SIG-M5 treated with dmso at 0.1 percent for 504 hours (cell line): ENCODE results near the gene MYOCOS.

Source experiments
- DNase-seq: peaks from one replicate; lab custom pipeline; 2025; ENCODE audit not compliant: unreplicated experiment; lab: John Stamatoyannopoulos, UW

The MYOCOS gene

DNA sequence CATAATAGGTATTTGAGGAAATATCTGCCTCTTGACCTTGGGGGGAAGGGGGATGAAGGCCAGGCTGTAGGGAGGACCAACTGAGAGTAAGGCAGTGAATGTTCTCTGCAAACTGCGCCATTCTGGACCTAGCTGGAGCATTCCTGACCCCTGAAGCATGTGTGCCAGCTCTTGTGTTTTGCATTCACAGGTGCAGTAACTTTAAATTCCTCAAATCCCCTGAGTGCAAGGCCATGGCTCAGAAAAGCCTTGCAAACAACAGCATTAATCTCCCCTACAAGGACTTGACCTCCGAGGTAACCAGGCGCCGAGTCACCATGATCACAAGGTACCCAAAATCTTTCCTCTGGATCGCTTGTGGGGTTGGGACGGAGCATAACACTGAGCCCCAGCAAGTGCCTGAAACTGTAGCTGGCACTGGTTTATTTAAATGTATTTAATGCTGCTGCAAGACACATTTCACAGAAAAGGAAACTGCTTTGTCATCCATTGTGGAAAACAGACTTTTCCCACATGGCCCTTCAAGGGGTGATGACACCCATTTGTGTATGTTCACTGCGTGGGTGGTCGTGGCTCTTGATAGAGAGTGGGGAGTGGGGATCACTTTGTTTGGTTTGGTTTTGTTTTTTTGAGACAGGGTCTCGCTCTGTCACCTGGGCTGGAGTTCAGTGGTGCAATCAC lies 1.7 kb downstream of the MYOCOS start:
- DNase-seq: no peak

DNA sequence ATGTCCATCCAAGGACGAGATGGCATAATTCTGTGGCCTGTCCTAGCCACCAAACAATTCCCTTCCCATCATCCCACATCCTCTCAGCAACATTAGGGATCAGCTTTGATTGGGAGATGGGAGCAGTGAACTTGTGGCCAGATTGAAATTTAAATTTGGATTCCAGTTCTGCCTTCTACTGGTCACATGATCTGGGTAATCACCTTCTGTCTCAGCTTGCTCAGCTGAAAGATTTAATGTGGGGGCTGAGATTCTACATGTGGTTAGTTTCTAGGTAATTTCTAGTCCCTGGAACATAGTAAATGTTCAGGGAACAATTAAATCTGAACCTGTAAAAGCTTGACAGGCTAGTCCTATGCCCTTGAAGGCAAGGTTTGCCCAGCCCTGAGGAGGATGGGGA lies 3.2 kb downstream of the MYOCOS start:
- no peak for DNase-seq

DNA sequence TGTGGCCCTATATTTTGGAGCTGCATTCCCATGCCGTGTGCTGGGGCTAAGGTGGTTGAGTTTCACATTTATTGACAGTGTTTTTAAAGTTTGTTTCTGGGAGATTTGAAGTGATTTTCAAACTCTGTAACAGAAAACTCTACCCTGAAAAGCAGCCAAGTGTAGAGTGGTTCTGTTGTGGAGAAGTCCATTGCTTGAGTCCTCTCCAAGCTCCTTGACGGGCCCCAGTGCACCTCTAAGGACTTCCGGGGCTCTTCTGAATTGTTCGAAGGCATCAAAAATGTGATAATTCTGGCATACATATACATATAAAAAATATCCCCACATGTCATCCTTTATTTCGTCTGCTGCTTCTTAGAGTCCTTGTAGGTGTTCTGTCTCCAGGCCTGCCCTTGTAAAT lies 5.0 kb downstream of the MYOCOS start:
- no peak for DNase-seq

DNA sequence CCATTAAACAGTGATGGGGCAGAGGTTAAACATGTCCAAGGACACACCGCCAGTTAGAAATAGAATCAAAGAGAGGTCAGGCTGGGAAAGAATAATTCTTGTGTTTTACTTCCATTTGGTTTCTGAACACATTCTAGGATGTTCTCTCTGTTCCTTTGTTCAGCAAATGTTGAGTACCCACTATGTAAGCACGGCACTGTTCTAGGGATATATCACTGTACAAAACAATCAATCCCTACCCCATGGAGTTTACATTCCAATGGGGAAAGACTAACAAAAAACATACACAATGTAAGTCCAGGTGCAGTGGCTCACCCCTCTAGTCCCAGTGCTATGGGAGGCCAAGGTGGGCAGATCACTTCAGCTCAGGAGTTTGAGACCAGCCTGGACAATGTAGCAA lies 6.2 kb downstream of the MYOCOS start:
- DNase-seq: no peak

DNA sequence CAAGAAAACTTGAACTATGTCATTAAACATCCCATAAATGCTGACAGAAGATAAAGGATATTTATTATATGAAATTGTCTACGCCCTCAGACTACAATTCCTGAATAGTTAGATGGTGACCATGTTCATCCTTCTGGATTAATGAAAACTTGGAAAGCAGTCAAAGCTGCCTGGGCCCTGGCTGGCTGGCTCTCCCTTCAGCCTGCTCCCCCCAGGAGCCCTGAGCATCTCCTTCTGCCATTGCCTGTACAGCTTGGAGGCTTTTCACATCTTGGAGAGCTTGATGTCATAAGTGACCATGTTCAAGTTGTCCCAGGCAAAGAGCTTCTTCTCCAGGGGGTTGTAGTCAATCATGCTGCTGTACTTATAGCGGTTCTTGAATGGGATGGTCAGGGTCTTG lies 13.6 kb downstream of the MYOCOS start:
- no peak for DNase-seq

DNA sequence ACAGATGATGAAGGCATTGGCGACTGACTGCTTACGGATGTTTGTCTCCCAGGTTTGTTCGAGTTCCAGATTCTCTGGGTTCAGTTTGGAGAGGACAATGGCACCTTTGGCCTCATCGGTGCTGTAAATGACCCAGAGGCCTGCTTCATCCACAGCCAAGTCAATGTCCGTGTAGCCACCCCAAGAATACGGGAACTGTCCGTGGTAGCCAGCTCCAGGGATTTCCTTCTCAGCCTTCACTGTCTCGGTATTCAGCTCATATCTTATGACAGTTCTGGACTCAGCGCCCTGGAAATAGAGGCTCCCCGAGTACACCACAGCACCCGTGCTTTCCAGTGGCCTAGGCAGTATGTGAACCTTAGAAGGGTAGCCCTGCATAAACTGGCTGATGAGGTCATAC lies 14.1 kb downstream of the MYOCOS start:
- no peak for DNase-seq

DNA sequence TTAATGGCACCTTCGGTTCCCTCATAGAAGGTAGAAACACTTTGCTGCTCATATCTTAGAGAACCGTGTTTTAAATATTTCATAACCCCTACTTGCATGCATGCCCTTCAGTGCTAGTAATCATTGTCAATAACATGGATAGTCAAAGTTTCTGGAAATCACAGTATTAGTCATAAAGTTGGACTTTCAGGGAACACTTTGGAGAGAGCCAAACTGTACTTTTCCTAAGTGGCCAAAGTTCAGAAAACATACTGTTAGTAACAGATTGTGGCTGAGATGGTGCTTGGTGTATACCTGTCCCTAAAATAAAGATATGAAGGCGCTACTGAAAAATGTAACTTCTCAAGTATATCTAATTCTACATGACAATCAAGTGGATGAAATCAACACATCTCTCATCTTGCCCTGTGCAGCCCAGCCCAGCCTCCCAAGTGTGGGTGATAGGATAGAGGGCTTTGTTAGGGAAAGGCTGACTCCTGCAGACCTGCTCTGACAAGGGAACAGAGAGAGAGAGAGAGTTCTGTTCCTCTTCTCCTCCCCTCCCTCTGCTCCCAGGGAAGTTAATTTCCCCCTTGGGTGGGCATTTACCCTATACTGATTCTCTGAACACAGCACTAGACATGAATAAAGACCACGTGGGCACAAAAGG lies 16.0 kb downstream of the MYOCOS start:
- DNase-seq: no peak

DNA sequence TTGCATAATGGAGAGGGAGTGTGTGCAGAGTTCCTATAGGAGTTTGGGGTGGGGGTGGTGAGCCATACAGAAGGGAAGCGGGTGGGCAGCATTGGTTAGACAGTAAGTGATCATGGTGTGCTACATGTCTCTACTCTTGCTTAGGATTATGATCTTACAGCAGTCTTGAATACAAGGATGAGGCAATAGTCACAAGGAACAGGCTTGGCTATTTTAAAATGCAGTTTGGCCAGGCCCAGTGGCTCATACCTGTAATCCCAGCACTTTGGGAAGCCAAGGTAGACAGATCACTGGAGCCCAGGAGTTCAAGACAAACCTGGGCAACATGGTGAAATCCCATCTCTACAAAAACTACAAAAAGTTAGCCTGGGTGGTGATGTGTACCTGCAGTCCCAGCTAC lies 18.2 kb downstream of the MYOCOS start:
- DNase-seq: no peak

DNA sequence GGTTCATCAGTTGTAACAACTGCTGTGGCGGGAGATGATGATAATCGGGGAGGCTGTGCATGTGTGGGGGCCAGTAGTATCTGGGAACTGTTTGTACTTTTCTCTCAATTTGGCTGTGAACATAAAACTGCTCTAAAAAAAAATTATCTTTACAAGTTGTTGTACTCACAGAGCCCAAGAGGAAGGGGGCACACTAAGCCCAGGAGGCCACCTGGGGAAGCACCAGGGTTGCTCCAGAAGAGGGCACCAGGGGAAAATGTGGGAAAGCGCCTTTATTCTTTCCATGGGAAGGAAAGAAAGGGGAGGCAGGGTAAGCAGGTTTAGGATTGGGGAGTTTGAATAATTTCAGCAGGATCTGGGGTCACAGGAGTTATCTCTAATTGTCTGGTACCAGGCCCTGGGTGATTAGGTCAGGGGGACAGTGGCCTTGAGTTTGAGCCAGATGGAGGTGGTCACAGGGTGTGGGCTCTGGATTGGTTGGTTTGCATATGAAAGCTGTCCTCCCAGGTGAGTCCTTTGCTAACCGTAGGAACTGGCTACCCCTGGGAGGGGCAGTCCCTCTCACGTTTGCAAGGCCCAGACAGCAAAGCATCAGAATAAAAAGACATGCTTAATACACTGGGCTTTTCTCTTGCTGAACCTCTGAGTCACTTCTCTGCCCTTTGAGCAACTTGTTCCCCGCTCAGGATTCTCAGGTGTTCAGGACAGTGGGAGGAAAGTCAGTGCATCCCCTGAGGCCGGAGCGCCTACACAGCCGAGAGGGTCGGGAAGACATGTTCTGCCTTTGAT lies 19.2 kb downstream of the MYOCOS start:
- DNase-seq: no peak

DNA sequence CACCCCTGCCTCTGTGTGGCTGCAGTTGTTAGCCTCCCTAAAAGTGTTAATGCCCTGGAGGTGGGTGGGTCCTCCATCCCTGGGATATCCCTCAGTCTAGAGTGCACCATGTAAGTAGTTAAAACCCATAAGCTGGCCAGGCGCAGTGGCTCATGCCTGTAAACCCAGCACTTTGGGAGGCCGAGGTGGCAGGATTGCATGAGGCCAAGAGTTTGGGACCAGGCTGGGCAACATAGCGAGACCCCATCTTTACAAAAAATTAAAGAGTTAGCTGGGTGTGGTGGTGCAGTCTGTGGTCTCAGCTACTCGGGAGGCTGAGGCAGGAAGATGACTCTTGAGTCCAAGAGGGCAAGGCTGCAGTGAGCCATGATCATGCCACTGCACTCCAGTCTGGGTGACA lies 20.2 kb downstream of the MYOCOS start:
- no peak for DNase-seq

DNA sequence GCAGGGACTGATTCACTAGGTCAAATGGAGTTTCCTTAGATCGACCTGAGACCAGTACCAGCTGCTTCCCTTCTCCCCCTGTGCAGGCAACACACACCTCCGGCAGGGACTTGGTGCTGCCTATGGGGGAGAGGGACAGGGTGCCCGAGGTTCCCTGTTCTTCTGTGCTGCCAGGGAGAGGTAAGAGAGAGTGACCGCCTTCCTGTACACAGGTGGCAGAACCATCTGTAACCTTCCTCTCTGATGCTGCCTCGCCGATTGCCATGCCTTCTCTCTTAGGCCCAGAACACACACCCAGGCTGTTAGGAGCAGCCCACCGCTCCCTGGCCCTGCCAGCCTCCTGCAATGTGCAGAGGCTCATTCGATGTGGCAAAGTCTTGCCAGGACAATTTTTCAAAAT lies 21.1 kb downstream of the MYOCOS start:
- no peak for DNase-seq

DNA sequence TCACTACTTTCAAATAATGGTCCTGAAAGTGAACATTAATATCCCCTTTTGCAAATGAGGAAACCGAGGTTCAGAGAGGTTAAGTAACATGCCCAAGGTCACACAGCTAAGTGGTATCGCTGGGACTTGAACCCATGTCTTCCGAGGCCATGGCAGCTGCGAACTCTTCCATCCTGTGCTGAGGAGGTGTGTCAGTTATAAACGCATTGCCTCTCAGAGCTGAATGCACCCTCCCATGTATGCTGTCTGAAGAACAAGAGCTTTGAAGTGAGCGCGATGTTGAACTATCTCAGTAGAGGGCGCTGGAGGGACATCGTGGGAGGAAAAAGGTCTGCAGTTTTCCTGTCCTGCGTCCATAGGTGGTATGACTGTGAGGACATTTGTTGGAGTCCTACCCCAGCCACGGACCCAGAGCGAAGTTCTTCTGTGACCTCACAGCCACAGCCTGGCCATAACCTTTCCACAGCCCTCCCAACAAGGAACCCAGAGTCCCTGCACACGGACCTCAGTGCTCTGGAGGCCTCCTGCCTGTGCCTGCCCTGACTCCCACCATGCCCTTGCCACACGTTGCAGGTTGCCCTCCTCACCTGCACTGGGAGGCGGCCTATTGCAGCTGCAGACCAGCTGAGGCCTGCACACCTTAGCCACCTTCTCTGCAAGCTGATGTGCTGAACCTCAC lies 22.9 kb downstream of the MYOCOS start:
- peak; percentile 84 for DNase-seq

DNA sequence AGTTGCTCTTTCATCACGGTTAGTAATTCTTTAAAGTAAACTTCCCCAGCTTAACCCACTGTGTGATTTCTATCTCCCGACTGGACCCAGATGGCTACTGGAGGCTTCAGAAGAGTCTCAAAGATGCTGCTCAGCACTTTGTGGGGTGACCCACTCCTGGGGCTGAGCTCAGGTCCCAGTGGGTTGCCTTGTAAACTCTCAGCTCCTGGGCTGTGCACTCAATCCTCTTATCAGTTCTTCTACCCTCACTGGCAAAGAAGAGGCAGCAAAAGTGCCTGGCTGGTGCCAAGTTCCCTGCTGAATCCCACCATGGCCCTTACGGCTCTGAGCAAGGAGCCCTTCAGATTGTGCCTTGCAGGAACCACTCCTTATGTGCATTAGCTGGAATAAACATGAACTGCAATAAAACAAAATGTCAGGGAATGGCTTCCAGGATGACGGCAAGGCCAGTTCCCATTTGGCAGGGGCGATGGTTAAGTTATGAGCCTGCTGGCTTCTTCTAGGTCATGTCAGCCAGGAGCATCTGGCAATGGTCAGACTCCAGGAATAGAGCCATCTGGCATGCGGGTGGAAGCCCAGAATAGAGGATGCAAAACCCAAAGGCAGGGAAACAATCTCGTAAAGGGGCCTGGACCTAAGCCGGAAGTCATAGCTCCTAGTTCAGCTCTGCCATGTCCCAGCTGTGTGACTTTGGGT lies 23.7 kb downstream of the MYOCOS start:
- DNase-seq: no peak

DNA sequence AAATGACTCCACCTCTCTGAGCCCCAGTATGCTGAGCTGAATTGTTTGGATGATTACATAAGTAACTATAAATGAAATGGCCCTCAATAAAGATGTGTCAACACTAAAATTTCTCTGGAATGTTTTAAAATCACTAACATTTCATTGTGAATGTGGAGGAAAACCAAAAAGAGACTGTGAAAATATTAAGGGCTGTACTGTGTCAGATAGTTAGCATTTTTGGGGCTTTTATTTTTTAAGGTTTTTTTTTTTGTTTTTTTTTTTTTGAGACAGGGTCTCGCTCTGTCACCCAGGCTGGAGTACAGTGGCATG lies 24.2 kb downstream of the MYOCOS start:
- no peak for DNase-seq

DNA sequence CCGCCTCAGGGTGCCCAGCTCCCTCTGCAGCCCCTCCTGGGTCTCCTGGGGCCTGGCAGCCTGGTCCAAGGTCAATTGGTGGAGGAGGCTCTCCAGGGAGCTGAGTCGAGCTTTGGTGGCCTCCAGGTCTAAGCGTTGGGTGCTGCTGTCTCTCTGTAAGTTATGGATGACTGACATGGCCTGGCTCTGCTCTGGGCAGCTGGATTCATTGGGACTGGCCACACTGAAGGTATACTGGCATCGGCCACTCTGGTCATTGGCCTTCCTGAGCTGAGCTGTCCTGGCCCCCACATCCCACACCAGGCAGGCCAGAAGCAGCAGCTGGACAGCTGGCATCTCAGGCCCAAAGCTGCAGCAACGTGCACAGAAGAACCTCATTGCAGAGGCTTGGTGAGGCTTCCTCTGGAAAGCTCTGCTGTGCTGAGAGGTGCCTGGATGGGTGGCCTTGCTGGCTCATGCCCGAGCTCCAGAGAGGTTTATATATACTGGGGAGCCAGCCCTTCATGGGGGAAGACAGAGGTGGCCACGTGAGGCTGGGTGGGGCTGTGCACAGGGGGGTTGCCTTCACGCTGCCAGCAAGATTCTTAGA lies 30.3 kb downstream of the MYOCOS start, which contains the start of gene MYOC:
Gene MYOC (minus strand): TSS at position 455 of the 589 bp plus-strand sequence. CDS start 77 bp downstream, at position 378.
- no peak for DNase-seq

DNA sequence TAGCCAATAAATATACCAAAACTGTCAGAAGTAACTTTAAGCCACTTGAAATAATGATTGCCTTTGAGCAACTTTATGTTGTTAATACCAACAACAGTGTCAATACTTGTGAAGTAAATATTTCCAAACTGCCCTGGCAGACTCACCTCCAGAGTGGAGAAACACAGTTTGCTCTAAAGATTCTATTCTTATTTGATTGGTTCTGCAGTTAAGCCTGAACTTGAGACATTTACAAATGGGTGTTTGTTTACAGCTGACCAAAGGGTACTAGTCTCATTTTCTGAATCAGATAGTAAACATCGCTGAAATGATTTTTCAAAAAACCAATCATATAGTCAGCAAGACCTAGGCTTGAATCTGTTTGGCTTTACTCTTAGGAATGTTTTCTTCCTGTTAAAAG lies 31.8 kb downstream of the MYOCOS start:
- no peak for DNase-seq

DNA sequence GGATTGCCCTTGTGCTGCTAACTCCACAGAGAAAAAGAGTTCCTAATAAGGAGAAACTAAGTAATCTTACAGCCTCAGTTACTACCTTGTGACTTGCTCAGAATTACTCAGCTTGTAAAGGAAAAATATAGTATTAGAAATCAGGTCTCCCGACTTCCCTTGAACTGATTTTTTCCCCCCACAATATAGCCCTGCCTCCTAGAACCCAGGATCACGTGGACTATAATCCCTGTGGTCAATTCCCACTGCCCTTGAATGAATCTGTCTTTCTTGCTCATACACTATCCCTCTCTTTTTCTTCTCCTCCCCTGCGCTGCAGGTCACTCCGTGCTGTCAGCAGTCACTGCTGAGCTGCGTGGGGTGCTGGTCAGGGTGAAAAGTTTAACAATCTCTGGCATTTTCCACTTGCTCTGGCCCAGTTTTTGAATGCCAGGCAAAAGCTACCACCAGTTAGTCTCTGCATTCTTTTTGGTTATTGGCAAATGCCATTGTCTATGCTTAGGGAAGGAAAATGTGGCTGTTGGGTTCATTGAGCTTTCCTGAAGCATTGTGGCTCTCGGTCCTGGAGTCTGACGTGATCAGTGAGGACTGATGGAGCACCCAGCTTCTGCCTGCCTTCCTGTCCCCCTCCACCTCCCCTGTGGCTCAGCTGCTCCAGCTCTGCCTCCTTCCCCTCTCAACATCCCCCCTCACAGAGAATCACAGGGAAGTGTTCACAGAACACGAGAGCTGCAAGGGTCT lies 32.3 kb downstream of the MYOCOS start:
- no peak for DNase-seq

DNA sequence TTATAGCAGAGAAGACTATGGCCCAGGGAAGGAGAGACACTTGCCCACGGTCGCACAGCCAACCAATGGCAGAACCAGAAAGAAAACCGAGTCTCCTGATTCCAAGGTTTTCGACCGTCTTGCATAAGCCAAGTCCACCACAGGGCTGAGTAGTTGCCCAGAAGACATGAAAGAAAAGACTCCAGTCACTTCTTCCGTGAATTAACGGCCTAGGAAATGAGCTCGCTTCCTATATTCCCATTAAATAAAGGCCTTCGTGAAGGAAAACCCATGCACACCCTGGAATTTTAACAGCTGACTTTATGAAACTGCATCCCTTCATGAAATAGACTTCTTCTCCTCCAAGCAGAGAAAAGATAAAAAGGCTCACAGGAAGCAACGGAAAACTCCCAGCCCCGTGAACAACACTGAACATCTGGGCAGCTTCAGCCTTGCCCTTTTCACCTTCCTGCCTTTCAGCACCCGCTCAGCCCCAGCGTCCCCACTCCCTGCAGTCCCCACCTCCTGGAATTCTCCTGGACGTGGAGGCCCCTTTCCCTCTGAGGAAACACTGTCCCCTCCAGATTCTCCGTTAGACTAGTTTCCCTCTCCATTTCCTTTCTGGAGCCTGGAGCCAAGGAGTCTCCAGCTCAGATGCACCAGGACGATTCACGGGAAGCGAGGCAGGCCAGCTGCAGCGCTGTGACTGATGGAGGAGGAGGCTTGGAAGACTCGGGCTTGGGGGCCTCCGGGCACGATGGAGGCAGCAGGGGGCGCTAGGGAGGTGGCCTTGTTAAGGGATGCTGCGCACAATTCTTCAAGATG lies 33.1 kb downstream of the MYOCOS start:
- DNase-seq: peak; percentile 51

DNA sequence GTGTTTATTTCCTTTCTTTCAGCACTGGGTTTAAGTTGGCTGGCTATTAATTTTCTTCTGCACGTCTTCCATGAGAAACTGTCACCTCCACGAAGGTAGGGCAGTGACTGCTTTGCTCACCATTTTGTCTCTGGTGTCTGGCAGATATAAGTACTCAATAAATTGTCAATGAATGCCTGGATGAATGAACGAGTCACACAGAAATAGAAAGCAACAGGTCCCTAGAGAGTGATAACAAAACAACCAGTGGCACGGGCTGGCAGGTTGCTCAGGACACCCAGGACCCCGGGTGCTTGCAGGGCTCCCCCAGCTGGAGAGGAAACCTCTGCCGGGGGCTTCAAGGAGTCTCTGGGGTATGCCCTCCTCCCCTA lies 33.7 kb downstream of the MYOCOS start:
- no peak for DNase-seq
